Ascending aorta (tissue), 2 donors: ENCODE data around the gene PLAC1. TPM values are rescaled to one million over a fixed set of nuclear protein-coding genes. Genes with fewer than 3 reads are reported as not detected.

Experiments
- DNase-seq, 2 donors: peaks; one replicate each; pipeline ENCODE4 v3.0.0-alpha.2; 2019; ENCODE audit warnings: low spot score in 2 of 2
- H3K27ac ChIP-seq, 2 donors: fragments of 200-600 bp; sonication (generic); one replicate each; pipeline ENCODE4 v1.5.1; 2016 to 2017; ENCODE audit warnings: mild to moderate bottlenecking in 1 of 2
- H3K27me3 ChIP-seq: fragments of 200-600 bp; sonication (generic); one replicate; pipeline ENCODE4 v1.5.1; 2017
- H3K36me3 ChIP-seq, 2 donors: fragments of 200-600 bp; sonication (generic); one replicate each; pipeline ENCODE4 v1.5.1; 2016
- H3K4me1 ChIP-seq, 2 donors: fragments of 200-600 bp; sonication (generic); one replicate each; pipeline ENCODE4 v1.5.1; 2016 to 2017; ENCODE audit warnings: mild to moderate bottlenecking in 1 of 2
- H3K4me3 ChIP-seq, 2 donors: fragments of 200-600 bp; sonication (generic); one replicate each; pipeline ENCODE4 v1.5.1; 2016 to 2017; ENCODE audit warnings: mild to moderate bottlenecking in 1 of 2
- H3K9me3 ChIP-seq, 2 donors: fragments of 200-600 bp; sonication (generic); one replicate each; pipeline ENCODE4 v1.5.1; 2016
- intact Hi-C: fragments of 100-400 bp; cut with DNase I; formaldehyde crosslinking; loops from one replicate; pipeline ENCODE4 v1.15.1; 2023
- total RNA-seq: library from RNA; depleted of rRNA; stranded (reverse); fragments of >200 nt; gene quantifications from one replicate; pipeline ENCODE4 v1.1.0, GENCODE V29; 2016
- TF ChIP-seq, protein P1 (sequence below), 3 experiments: fragments of 200-600 bp in 2 of 3; fragments of 450-650 bp in 1 of 3; sonication (generic) in 2 of 3; IDR thresholded peaks; one replicate each; pipeline ENCODE4 v1.5.1; 2016 to 2019; ENCODE audit warnings: antibody characterized with exemption in 3 of 3, mild to moderate bottlenecking in 1 of 3, moderate library complexity in 1 of 3

Gene PLAC1
- total RNA-seq, 1 donor from 2014 or later = not detected

DNA sequence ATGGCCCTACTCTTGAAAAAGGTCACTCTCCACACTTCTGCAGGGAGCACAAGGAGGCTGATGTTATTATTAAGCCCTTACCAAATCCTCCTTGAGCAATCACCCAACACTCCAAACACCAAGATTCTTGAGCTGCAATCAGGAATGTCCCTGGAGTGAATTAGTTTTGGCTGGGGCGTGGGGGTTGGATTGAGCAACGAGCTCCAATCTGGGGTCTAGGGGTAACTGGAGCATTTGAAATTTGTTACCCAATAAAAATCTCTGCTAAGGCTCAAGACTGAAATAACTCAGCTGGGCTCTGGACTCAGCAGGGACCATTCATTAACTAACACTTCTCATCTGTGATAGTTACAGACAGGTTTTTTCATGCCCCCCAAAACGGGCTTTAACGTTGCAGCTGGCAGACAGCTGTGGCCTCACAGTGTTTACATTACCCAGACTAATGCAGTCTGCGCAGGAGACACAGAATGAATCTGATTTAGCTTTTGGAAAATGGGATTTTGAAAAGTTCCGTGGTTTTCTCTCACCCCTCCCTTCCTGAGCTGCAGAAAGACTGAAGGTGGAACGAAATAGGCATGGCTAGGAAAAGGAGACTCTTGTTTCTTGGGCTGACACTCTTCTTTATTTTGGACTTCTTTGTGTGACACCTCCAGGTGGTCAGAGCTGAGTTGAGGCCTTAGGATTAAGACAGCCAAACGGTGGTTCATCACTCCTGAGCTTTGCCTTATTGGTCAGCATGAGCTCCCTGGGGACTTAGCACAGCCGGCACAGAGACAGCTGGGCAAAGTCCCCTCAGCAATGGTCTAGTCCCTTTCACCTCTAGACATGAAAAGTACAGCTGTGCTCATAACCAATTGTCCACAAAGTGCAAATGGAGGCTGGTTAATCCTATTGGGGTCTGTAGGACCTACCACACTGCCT, 26.6 kb downstream of the PLAC1 start:
- Histone ChIP-seq H3K36me3 (no peaks in the 10 kb centered on the region), H3K9me3 (no peaks in the 10 kb centered on the region), H3K27ac (no peak overlapping the region), H3K27me3 (no peaks in the 10 kb centered on the region), H3K4me1 (no peaks in the 10 kb centered on the region), H3K4me3 (no peak overlapping the region)
- TF ChIP-seq, protein P1, sequence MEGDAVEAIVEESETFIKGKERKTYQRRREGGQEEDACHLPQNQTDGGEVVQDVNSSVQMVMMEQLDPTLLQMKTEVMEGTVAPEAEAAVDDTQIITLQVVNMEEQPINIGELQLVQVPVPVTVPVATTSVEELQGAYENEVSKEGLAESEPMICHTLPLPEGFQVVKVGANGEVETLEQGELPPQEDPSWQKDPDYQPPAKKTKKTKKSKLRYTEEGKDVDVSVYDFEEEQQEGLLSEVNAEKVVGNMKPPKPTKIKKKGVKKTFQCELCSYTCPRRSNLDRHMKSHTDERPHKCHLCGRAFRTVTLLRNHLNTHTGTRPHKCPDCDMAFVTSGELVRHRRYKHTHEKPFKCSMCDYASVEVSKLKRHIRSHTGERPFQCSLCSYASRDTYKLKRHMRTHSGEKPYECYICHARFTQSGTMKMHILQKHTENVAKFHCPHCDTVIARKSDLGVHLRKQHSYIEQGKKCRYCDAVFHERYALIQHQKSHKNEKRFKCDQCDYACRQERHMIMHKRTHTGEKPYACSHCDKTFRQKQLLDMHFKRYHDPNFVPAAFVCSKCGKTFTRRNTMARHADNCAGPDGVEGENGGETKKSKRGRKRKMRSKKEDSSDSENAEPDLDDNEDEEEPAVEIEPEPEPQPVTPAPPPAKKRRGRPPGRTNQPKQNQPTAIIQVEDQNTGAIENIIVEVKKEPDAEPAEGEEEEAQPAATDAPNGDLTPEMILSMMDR (IDR thresholded peaks at IDR 0.05) = no peak
- no peak for DNase-seq
- intact Hi-C loops = no loop called here

DNA sequence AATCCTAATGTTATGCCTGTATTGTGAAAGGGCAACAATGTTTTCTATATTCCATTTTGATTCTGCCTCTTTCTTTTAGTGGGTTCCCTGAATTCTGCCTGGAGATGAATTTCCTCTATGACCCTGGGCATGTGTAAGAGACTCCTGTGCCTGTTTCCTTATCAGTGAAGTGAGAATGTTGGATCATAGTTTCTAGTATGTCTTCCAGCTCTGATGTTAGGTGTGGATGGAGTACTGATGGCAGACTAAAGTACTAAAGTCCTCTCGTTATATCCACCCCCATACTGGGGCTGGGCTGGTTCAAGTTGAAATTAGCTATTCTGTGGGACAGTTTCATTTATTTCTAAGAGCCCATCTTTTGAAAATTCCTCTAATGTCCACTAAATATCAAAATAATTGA, 29.6 kb downstream of the PLAC1 start:
- intact Hi-C loops = no loop called here
- TF ChIP-seq, protein P1 (IDR thresholded peaks at IDR 0.05) = no peak

DNA sequence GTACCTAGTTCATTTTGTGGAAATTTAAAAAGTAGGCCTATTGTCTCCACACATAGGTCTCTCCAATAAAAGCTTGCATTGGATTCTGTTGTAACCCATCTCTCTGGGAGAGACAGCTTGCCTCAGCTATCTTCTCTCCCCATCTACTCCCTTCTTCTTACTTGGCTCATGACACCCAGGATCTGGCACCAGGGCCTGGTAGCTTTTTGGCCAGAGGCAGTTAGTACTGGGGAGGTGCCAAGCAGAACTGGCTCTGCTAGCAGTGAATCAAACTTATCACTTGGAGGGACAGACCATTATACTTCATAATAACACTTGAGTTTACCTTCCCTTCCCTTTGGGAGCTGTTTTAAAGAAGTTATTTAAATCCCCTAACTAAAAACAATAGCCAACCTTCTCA, 31.8 kb downstream of the PLAC1 start:
- H3K4me3 ChIP-seq = no peak overlapping the region
- H3K27ac ChIP-seq = no peak overlapping the region
- H3K9me3 ChIP-seq = no peaks in the 10 kb centered on the region
- no peaks in the 10 kb centered on the region for H3K27me3 ChIP-seq
- no peaks in the 10 kb centered on the region for H3K36me3 ChIP-seq
- intact Hi-C loops = no loop called here
- DNase-seq = no peak
- peaks cover 0 to 3% of the 10 kb centered on the region in 2 donors for H3K4me1 ChIP-seq
- TF ChIP-seq, protein P1 (IDR thresholded peaks at IDR 0.05) = no peak

More for the DNA sequence above, 29.6 kb downstream of the PLAC1 start:
- H3K36me3 ChIP-seq = no peaks in the 10 kb centered on the region
- no peaks in the 10 kb centered on the region for H3K9me3 ChIP-seq
- DNase-seq = no peak
- H3K27ac ChIP-seq = no peak overlapping the region
- peaks cover 0 to 3% of the 10 kb centered on the region in 2 donors for H3K4me1 ChIP-seq
- H3K4me3 ChIP-seq = no peak overlapping the region
- no peaks in the 10 kb centered on the region for H3K27me3 ChIP-seq

- TF ChIP-seq, protein P1 (IDR thresholded peaks at IDR 0.05) = no peak
- H3K4me3 ChIP-seq = peak overlapping the region in 1 of 2 donors; percentile 40
- H3K36me3 ChIP-seq = no peaks in the 10 kb centered on the region
- no peaks in the 10 kb centered on the region for H3K9me3 ChIP-seq
- intact Hi-C loops = no loop called here
- no peaks in the 10 kb centered on the region for H3K27me3 ChIP-seq
- peaks cover 0 to 3% of the 10 kb centered on the region in 2 donors for H3K4me1 ChIP-seq
- peak overlapping the region in 1 of 2 donors; percentile 39 for H3K27ac ChIP-seq
- DNase-seq = peak in 1 of 2 donors; percentile 67
Observed at GRCh38 chrX:134625315-134625718, 33.0 kb downstream of the PLAC1 start.

DNA sequence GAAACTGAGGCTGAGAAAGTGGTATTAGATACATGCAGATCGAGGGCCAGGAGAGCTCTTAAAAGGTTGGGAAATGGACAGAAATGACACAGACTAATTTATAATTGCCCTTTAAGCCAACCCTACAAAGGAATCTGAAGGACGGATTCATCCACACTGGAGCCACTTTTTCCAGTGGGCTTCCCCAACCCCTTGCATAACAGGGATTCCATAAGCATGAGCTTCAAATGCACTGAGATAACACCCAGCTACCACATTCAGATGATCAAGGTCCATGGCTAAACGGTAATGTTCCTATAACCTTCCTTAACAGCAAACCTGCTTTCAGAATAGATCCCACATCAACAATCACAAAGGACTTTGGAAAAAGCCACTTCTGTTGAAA, 34.2 kb downstream of the PLAC1 start:
- Histone ChIP-seq H3K4me3 (no peak overlapping the region), H3K9me3 (no peaks in the 10 kb centered on the region), H3K27me3 (no peaks in the 10 kb centered on the region), H3K4me1 (peaks cover 0 to 3% of the 10 kb centered on the region in 2 donors), H3K36me3 (no peaks in the 10 kb centered on the region), H3K27ac (no peak overlapping the region)
- TF ChIP-seq, protein P1 (IDR thresholded peaks at IDR 0.05) = no peak
- intact Hi-C loops = no loop called here
- DNase-seq = no peak
